ENCODE data around the gene SUCLA2. TPM values are rescaled to one million over a fixed set of nuclear protein-coding genes. Genes with fewer than 3 reads are reported as not detected.

SUCLA2 gene
- total and polyA plus RNA-seq, 2 of the 8 experiments (the other 6 are each of a cell fraction or from before 2014, with no cell fraction given), result 23.5 to 78.8 TPM

DNA sequence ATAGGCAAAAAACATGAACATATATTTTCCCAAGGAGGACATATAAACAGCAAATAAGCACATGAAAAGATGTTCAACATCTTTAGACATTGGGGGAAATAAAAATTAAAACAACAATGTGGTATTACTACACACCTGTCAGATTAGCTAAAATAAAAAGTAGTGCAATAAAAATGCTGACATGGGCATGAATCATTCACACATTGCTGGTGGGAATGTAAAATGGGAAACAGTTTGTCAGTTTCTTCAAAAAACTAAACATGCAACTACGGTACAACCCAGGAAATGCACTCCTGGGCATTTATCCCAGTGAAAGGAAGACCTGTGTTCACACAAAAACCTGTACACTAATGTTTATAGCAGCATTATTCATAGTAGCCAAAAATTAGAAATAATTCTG, 5.3 kb upstream of the SUCLA2 start:
- Histone ChIP-seq H3K27me3 (replicated peaks in 1 of 4; ENCODE audit: control insufficient read depth in 3 of 4, extremely low read depth in 1 of 4, insufficient read depth in 3 of 4, low read length in 3 of 4) (no peaks in the 10 kb centered on the region), H3K4me3 (ENCODE audit: extremely low read depth in 1 of 4, insufficient read depth in 2 of 4, low read depth in 3 of 4, low read length in 4 of 4) (no peak overlapping the region), H3K9me3 (ENCODE audit: insufficient read depth in 2 of 2, low read depth in 1 of 2, low read length in 1 of 2) (no peaks in the 10 kb centered on the region), H2BK12ac (ENCODE audit: low read depth, low read length) (no peak overlapping the region), H2AFZ (ENCODE audit: low read length) (no peak overlapping the region), H3K4me2 (ENCODE audit: insufficient read depth in 1 of 2, low read depth in 2 of 2, low read length in 2 of 2) (no peak overlapping the region), H2BK15ac (ENCODE audit: low read length) (no peak overlapping the region), H3K18ac (ENCODE audit: extremely low read depth, low read length) (no peak overlapping the region), H2BK5ac (ENCODE audit: low read depth, low read length) (no peak overlapping the region), H3K4me1 (replicated peaks in 1 of 4; ENCODE audit: control insufficient read depth in 3 of 4, insufficient read depth in 4 of 4, low read length in 3 of 4) (peaks cover 0 to 4% (median 1%) of the 10 kb centered on the region in 4 experiments; a peak in 3 of 7 replicates), H3K79me2 (ENCODE audit: control insufficient read depth in 1 of 2, insufficient read depth in 2 of 2, low read length in 2 of 2) (no peaks in the 10 kb centered on the region), H4K8ac (ENCODE audit: extremely low read depth, insufficient read depth, low read length) (no peak overlapping the region), H2BK120ac (replicated peaks; ENCODE audit: low read depth, low read length) (no peak overlapping the region), H3K79me1 (ENCODE audit: low read depth, low read length) (no peaks in the 10 kb centered on the region), H3K56ac (replicated peaks; ENCODE audit: insufficient read length, low read depth, low read length) (no peak overlapping the region), H2BK20ac (ENCODE audit: low read length) (no peak overlapping the region), H3K14ac (ENCODE audit: insufficient read length) (no peak overlapping the region), H3K36me3 (ENCODE audit: control insufficient read depth in 2 of 4, insufficient read depth in 4 of 4, low read length in 3 of 4) (no peaks in the 10 kb centered on the region), H4K5ac (ENCODE audit: insufficient read length, low read depth, low read length) (no peak overlapping the region), H3K9ac (replicated peaks in 1 of 4; ENCODE audit: extremely low read depth in 1 of 4, low read depth in 3 of 4, low read length in 3 of 4) (no peak overlapping the region), H3K4ac (replicated peaks; ENCODE audit: insufficient read length, low read depth, low read length) (no peak overlapping the region), H4K91ac (replicated peaks; ENCODE audit: insufficient read length, low read length) (no peak overlapping the region), H3K23ac (ENCODE audit: insufficient read length) (no peak overlapping the region), H2AK5ac (ENCODE audit: low read depth, low read length) (no peak overlapping the region), H3K27ac (ENCODE audit: low read depth, low read length) (no peak overlapping the region), H3K23me2 (ENCODE audit: low read depth, low read length) (peaks cover 2% of the 10 kb centered on the region), H4K20me1 (replicated peaks in 1 of 2; ENCODE audit: control insufficient read depth in 1 of 2, insufficient read depth in 2 of 2, low read length in 2 of 2) (no peaks in the 10 kb centered on the region)
- no peak for TF ChIP-seq SIN3A (conservative IDR thresholded peaks at IDR 0.05 in 1 of 2, IDR thresholded peaks at IDR 0.05 in 1 of 2; ENCODE audit: low read depth in 1 of 2, low read length in 2 of 2)
- 89% methylated on average over 1 of the region's 1 CpG; no CpG with 5 or more reads in 1 of the 2 experiments for WGBS, 2 experiments (ENCODE audit: extremely low coverage in 1 of 2, insufficient coverage in 1 of 2, insufficient read length in 1 of 2, insufficient replicate concordance in 2 of 2, low coverage in 1 of 2, low lambda C conversion rate in 2 of 2, missing lambda C conversion rate in 1 of 2)
- POLR2A ChIA-PET (ENCODE audit: partially characterized antibody), result interaction anchor here (1.5 kb wide), 1 partner anchor 31 kb away, joined by 5 read pairs; the partner anchor contains the start of gene NUDT15
- no peak for DNase-seq (ENCODE audit: low read depth in 1 of 2, low spot score in 2 of 2)
- CTCF ChIA-PET (ENCODE audit: partially characterized antibody), result interaction anchor here (0.7 to 2.4 kb wide), 2 partner anchors 31 to 112 kb away, joined by 3 to 10 read pairs; partner anchors contain the start of gene NUDT15
- no peak for FAIRE-seq
